Ovary (tissue), 9 donors: ENCODE results near the gene DPF3. TPM values are rescaled to one million over a fixed set of nuclear protein-coding genes. Genes with fewer than 3 reads are reported as not detected.

Source experiments
- DNase-seq, 5 donors: peaks; one replicate each; pipeline ENCODE4 v3.0.0-alpha.2; 2019 to 2020
- H3K27ac ChIP-seq, 2 donors: fragments of 200-600 bp; one replicate each; pipeline versions ENCODE4 v1.5.1 to v1.8.0; 2019 to 2022
- H3K27me3 ChIP-seq: fragments of 200-600 bp; one replicate; pipeline ENCODE4 v1.8.0; 2022
- H3K36me3 ChIP-seq: fragments of 200-600 bp; sonication (generic); one replicate; pipeline ENCODE4 v1.5.1; 2019
- H3K4me1 ChIP-seq: one replicate; pipeline ENCODE4 v1.8.1; 2013; ENCODE audit warnings: mild to moderate bottlenecking, moderate library complexity; ENCODE audit not compliant: insufficient read depth
- H3K4me3 ChIP-seq: fragments of 200-600 bp; sonication (generic); one replicate; pipeline ENCODE4 v1.5.1; 2017
- H3K9me3 ChIP-seq, 2 donors: fragments of 200-600 bp in 1 of 2; sonication (generic) in 1 of 2; one replicate each; pipeline versions ENCODE4 v1.5.1 to v1.8.1; 2013 to 2019; ENCODE audit warnings: mild to moderate bottlenecking in 1 of 2, moderate library complexity in 1 of 2
- EP300 ChIP-seq: sonication (generic); formaldehyde crosslinking; IDR thresholded peaks from one replicate; pipeline ENCODE4 v1.6.1; 2017; ENCODE audit warnings: antibody characterized with exemption
- POLR2A ChIP-seq: fragments of 450-650 bp; IDR thresholded peaks from one replicate; pipeline ENCODE4 v1.6.1; 2017; ENCODE audit warnings: antibody characterized with exemption, mild to moderate bottlenecking, moderate library complexity
- WGBS, 3 donors: extraction: QIAGEN DNeasy Blood & Tissue Kit in 1 of 3; methylation state at CpG; one replicate each; pipeline versions ENCODE4 v1.1.5 to v1.1.7; 2013 to 2017; 5-methylcytosine and 5-hydroxymethylcytosine counted together
- intact Hi-C, 4 donors: fragments of 100-400 bp; cut with DNase I; formaldehyde crosslinking; loops; one replicate each; pipeline versions ENCODE4 v1.11.0 to v1.15.1; 2022 to 2023
- polyA plus RNA-seq, 2 donors: library from polyadenylated mRNA; stranded (reverse); fragments of 200-250 nt in 1 of 2; fragments of 350-450 nt in 1 of 2; fragmentation: Illumina TruSeq in 1 of 2; extraction: RNeasy Lipid Tissue Mini Kit (QIAGEN cat#74804) in 1 of 2; gene quantifications; one replicate each; pipeline ENCODE4 v1.2.3, GENCODE V29; 2013 to 2014
- total RNA-seq, 7 donors: library from RNA; depleted of rRNA in 2 of 7; stranded (reverse); fragments of >200 nt in 2 of 7; fragmentation: NEBNext Ultra II Directional in 3 of 7; extraction: Animal tissue kit (Norgen Biotek cat#: 25700) in 3 of 7; gene quantifications; one replicate each; pipeline versions ENCODE4 v1.1.0 to v1.2.4, GENCODE V29; 2016 to 2023
- TF ChIP-seq, protein P1 (sequence below), 3 donors: fragments of 450-650 bp in 2 of 3; fragments of 200-600 bp in 1 of 3; IDR thresholded peaks; one replicate each; pipeline versions ENCODE4 v1.5.1 to v1.8.0; 2016 to 2022; ENCODE audit warnings: antibody characterized with exemption in 3 of 3, mild to moderate bottlenecking in 1 of 3
- donor health status: DM: no; HTN: no; CAD: no; lungs with moderate emphysema.
- donor health status: DM: no; HTN: no; CAD: no.
- donor health status: Bipolar disorder and iron deficiency.
- donor health status: DM: yes; HTN: yes; CAD: no.
- donor health status: DM: no; HTN: no; CAD: no.
- donor health status: DM: yes; HTN: yes; CAD: no.

The DPF3 gene
- total and polyA plus RNA-seq, 9 donors: 6.3 to 34.4 (median 21.9) TPM

DNA sequence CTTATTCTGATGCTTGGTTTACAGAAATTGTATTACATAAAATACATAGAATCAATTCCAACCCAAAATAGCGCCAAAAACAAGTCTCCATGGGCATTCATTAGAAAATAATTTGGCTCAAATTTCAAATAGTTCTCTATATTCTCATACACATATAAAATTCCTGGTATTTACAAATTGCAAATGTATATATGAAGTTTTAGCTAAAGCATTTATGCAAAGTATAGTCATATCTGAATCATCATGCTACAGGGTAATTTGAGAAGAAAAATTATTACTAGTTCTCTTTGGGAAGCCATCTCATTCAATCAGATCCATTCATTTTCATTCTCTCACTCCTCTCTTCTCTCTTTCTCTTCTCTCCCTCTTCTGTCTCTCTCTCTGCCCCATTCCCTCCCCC lies 257.8 kb downstream of the DPF3 start:
- no peak for DNase-seq
- no peaks in the 10 kb centered on the region for H3K36me3 ChIP-seq
- 79 to 94% (median 91%) methylated on average over 1 of the region's 1 CpG for WGBS, 3 donors
- TF ChIP-seq POLR2A (no peak), EP300 (no peak)
- TF ChIP-seq, protein P1, sequence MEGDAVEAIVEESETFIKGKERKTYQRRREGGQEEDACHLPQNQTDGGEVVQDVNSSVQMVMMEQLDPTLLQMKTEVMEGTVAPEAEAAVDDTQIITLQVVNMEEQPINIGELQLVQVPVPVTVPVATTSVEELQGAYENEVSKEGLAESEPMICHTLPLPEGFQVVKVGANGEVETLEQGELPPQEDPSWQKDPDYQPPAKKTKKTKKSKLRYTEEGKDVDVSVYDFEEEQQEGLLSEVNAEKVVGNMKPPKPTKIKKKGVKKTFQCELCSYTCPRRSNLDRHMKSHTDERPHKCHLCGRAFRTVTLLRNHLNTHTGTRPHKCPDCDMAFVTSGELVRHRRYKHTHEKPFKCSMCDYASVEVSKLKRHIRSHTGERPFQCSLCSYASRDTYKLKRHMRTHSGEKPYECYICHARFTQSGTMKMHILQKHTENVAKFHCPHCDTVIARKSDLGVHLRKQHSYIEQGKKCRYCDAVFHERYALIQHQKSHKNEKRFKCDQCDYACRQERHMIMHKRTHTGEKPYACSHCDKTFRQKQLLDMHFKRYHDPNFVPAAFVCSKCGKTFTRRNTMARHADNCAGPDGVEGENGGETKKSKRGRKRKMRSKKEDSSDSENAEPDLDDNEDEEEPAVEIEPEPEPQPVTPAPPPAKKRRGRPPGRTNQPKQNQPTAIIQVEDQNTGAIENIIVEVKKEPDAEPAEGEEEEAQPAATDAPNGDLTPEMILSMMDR (IDR thresholded peaks at IDR 0.05): no peak
- no peaks in the 10 kb centered on the region for H3K4me1 ChIP-seq
- H3K27ac ChIP-seq: no peak overlapping the region
- H3K9me3 ChIP-seq: no peaks in the 10 kb centered on the region
- no peaks in the 10 kb centered on the region for H3K27me3 ChIP-seq
- H3K4me3 ChIP-seq: no peak overlapping the region
- intact Hi-C loops: no loop called here

DNA sequence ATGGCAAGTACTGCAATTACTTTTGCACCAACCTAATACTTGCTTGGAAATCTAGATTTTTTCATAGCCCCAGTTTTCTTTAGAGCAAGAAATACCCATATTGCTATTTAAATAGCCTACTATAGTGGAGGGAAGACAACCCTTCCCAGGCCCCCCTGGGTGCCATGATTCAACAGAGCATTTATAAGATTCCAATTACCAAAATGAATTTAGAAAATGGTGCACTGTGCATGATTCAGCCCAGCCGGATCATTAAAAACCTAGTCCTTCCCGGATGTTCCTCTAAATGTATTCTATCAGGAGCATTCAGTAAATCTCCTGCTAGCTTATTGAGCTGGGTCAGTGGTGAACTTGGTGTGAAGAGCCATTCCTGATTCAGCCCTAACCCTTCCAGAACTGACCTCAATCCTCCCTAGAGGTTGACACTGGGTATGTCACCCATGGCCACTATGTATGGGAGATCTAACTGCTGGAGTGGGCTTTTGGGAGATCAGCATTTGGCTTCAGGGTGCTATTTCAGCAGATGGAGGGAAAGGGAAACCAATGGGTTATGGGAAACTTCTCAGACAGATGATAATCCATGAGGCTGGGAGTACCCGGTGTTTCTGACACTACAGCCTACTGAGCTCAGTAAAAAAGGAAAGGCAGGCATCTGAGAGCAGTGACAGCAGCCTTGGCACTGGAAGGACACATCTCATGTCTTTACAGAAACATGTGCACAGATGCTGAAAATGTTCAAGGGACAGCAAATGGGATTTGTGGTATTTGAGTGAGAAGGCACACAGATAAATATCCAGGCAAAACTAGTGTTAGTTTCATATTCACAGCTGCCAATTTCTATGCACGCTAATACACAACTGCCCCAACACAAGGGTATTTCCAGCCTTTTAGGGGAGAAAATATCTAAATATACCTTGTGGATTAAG lies 258.9 kb downstream of the DPF3 start:
- Histone ChIP-seq H3K4me1 (no peaks in the 10 kb centered on the region), H3K4me3 (no peak overlapping the region), H3K9me3 (no peaks in the 10 kb centered on the region), H3K27me3 (no peaks in the 10 kb centered on the region), H3K27ac (no peak overlapping the region), H3K36me3 (no peaks in the 10 kb centered on the region)
- TF ChIP-seq, protein P1 (IDR thresholded peaks at IDR 0.05): no peak
- TF ChIP-seq EP300 (no peak), POLR2A (no peak)
- intact Hi-C loops: no loop called here
- WGBS, 3 donors: 86 to 92% (median 90%) methylated on average over 4 of the region's 4 CpGs
- no peak for DNase-seq

DNA sequence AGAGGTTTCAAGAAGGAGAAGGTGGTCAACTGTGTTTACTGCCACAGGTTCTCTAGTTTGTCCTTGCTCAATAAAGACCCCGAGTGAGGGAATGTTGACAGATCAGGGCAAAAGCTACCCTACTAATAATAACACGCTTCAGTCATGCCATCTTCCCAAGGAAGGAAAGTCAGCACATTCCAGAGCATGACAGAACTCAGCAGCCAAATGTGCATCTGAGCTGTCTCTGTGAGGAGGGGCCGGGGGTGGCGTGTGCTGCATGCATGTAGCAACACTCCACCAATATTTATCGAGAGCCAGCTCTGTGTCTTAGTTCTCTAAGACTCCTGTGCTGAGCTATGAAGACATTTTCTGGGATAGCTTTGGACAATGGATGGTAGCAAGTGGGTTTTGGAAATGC lies 260.4 kb downstream of the DPF3 start:
- Histone ChIP-seq H3K36me3 (no peaks in the 10 kb centered on the region), H3K4me1 (no peaks in the 10 kb centered on the region), H3K27ac (no peak overlapping the region), H3K4me3 (no peak overlapping the region), H3K9me3 (no peaks in the 10 kb centered on the region), H3K27me3 (no peaks in the 10 kb centered on the region)
- 83 to 89% (median 87%) methylated on average over 5 of the region's 5 CpGs for WGBS, 3 donors
- intact Hi-C loops: no loop called here
- DNase-seq: no peak
- TF ChIP-seq, protein P1 (IDR thresholded peaks at IDR 0.05): no peak
- TF ChIP-seq POLR2A (no peak), EP300 (no peak)

DNA sequence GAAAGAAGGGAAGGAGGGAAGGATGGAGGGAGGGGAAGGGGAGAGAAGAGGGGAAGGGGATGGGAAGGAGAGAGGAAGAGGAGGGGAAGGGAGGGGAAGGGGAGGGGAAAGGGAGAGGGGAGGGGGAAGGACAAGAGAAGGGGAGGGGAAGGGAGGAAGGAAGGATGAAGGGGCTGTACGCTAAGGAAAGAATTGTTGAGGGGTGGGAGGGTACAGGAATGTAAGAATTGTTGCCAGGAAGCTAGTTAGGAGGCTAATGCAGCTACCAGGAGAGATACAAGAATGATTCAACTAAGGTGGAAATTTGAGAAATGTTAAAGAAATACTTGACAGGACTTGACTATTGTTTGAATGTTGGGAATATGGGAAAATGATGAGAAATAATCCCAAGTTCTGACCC lies 261.2 kb downstream of the DPF3 start:
- WGBS, 3 donors: 26 to 44% (median 32%) methylated on average over 1 of the region's 1 CpG
- Histone ChIP-seq H3K36me3 (no peaks in the 10 kb centered on the region), H3K4me3 (no peak overlapping the region), H3K27ac (no peak overlapping the region), H3K27me3 (no peaks in the 10 kb centered on the region), H3K9me3 (no peaks in the 10 kb centered on the region), H3K4me1 (no peaks in the 10 kb centered on the region)
- intact Hi-C loops: no loop called here
- no peak for DNase-seq
- TF ChIP-seq, protein P1 (IDR thresholded peaks at IDR 0.05): no peak
- TF ChIP-seq POLR2A (no peak), EP300 (no peak)
